SK-N-SH treated with all-trans-retinoic acid at 6 μM for 48 hours (cell line): ENCODE results near the gene SHOC1.

Experiments
- ATAC-seq: fragments of 200-7000 bp; cut with Tn5 transposase; 3 replicates; pipeline ENCODE4 v1.9.1; 2020; ENCODE audit warnings: mild to moderate bottlenecking, moderate library complexity
- ESRRG ChIP-seq: fragments of 250-450 bp; sonication (Bioruptor Pico); IDR thresholded peaks from 2 replicates; pipeline ENCODE4 v1.6.1; 2021; ENCODE audit warnings: mild to moderate bottlenecking
- GLIS3 ChIP-seq: fragments of 250-450 bp; sonication (Bioruptor Pico); IDR thresholded peaks from 2 replicates; pipeline ENCODE4 v1.5.0; 2020; ENCODE audit warnings: mild to moderate bottlenecking, moderate library complexity
- ZC3H10 ChIP-seq: fragments of 250-450 bp; sonication (Bioruptor Pico); IDR thresholded peaks from 2 replicates; pipeline ENCODE4 v1.5.1; 2021; ENCODE audit warnings: mild to moderate bottlenecking, moderate library complexity
- ZFP30 ChIP-seq: fragments of 450-650 bp; formaldehyde crosslinking; IDR thresholded peaks from 2 replicates; pipeline ENCODE4 v1.5.0; 2022; ENCODE audit warnings: mild to moderate bottlenecking, moderate library complexity
- ZNF8 ChIP-seq: fragments of 450-650 bp; formaldehyde crosslinking; IDR thresholded peaks from 2 replicates; pipeline ENCODE4 v1.5.0; 2020; ENCODE audit warnings: mild to moderate bottlenecking, moderate library complexity
- TF ChIP-seq, protein P1 (sequence below): fragments of 250-450 bp; sonication (Bioruptor Pico); IDR thresholded peaks from 2 replicates; pipeline ENCODE4 v1.8.0; 2021; ENCODE audit warnings: low read depth, mild to moderate bottlenecking, moderate library complexity, borderline replicate concordance
- TF ChIP-seq, protein P2 (sequence below): fragments of 250-450 bp; sonication (Bioruptor Pico); IDR thresholded peaks from 2 replicates; pipeline ENCODE4 v1.5.1; 2020; ENCODE audit warnings: low read depth, mild to moderate bottlenecking, moderate library complexity

Gene SHOC1

DNA sequence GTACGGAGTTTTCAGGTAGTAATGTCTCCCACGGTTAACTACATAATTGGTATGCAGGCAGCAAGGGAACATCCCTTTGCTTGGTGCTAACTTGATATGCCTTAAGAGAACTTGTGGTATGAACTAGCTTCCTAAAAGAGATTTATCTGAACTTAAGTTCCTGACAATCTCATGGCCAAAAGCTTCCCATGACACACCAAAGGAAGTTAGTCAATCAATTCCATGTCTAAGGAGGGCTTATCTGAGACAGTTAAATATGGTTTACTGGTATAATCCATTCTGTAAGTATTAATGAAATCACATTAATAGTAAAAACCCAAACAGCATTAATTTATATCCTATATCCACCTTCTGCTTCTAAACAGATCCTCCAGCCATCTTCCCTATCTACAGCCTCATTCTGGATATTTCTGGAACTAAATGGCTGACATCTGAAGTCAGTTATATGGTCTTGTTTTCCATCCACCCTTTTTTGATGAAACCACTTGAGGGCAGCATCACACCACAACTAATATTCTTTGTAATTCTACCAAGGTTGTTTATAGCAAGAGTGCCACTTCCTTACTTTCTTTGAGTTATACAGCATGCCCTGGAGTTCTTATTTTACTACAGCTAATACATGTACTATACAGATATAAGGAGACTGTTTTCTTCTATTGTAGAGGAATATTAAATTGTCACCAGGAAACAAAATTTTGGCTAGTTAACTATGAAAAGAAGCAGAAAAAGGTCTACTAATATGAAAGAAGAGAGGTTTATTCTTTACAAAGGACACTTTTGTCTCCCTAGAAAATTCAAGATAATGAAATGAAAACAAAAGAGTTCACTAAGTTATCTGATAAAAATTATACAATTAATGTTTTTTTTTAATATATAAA, 34.7 kb downstream of the SHOC1 start (continued):
- TF ChIP-seq, protein P1, sequence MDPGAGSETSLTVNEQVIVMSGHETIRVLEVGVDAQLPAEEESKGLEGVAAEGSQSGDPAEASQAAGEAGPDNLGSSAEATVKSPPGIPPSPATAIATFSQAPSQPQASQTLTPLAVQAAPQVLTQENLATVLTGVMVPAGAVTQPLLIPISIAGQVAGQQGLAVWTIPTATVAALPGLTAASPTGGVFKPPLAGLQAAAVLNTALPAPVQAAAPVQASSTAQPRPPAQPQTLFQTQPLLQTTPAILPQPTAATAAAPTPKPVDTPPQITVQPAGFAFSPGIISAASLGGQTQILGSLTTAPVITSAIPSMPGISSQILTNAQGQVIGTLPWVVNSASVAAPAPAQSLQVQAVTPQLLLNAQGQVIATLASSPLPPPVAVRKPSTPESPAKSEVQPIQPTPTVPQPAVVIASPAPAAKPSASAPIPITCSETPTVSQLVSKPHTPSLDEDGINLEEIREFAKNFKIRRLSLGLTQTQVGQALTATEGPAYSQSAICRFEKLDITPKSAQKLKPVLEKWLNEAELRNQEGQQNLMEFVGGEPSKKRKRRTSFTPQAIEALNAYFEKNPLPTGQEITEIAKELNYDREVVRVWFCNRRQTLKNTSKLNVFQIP (CRISPR knock-in tag): no peak
- TF ChIP-seq ZNF8 (CRISPR knock-in tag): no peak
- no peak for TF ChIP-seq GLIS3 (CRISPR knock-in tag)
- TF ChIP-seq ESRRG: no peak
- TF ChIP-seq, protein P2, sequence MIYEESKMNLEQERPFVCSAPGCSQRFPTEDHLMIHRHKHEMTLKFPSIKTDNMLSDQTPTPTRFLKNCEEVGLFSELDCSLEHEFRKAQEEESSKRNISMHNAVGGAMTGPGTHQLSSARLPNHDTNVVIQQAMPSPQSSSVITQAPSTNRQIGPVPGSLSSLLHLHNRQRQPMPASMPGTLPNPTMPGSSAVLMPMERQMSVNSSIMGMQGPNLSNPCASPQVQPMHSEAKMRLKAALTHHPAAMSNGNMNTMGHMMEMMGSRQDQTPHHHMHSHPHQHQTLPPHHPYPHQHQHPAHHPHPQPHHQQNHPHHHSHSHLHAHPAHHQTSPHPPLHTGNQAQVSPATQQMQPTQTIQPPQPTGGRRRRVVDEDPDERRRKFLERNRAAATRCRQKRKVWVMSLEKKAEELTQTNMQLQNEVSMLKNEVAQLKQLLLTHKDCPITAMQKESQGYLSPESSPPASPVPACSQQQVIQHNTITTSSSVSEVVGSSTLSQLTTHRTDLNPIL (CRISPR knock-in tag): no peak
- TF ChIP-seq ZC3H10 (CRISPR knock-in tag): no peak

DNA sequence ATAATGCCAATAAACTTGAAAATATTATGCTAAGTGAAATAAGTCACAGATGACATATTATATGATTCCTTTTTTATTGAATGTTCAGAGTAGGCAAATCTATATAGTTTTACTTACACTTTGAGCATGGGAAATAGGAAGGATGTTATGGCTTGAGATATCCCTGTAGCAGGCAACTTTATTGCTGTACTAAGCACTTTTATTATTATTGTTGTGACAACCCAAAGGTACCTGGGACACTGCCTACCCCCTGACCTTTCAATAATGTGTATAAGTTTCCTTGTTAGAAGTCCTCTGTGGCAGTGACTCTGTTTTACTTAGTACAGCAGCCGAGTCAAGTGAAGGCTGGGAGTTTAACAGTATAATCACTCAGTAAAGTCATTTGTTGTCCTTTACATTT, 39.9 kb downstream of the SHOC1 start:
- no peak for ATAC-seq
- no peak for TF ChIP-seq ESRRG

DNA sequence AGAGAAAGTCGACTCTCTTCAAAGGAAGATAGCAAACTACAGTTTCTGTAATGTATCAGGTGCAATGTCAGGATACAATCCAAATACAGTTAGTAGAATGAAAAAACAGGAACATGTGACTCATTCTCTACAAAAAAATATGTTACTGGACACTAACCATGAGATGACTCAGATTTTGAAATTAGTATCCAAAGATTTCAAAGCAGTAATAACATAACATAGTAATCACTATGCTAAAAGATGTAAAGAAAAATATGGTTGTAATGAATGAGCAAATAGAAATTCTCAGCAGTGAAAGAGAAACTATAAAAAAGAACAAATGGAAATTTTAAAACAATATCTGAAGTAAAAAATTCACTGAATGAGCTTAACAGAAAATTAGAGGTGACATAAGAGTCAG, 42.3 kb downstream of the SHOC1 start:
- TF ChIP-seq, protein P2 (CRISPR knock-in tag): no peak
- TF ChIP-seq ZFP30 (CRISPR knock-in tag): peak; percentile 97
- ATAC-seq: no peak
